ENCODE measurements around the gene CIC.
"Not testable (repeated sequence)": the region's sequence is repeated elsewhere in the genome, so short reads cannot be mapped to it uniquely, and the experiment has no call there.

CIC gene

GRCh38 chr19:42255766-42256745 is 13.0 kb upstream of the CIC start:
- peak; percentile 67 for DNase-seq

GRCh38 chr19:42257842-42258241 is 11.2 kb upstream of the CIC start:
- not testable (repeated sequence) for DNase-seq

GRCh38 chr19:42261763-42262162 is 7.3 kb upstream of the CIC start:
- no peak for DNase-seq

- DNase-seq, result not testable (repeated sequence)
These were observed 2.9 kb upstream of the CIC start for GRCh38 chr19:42266105-42266504.

GRCh38 chr19:42266928-42267603 is 2.0 kb upstream of the CIC start:
- not testable (repeated sequence) for DNase-seq

- DNase-seq, result no peak
These were observed 1.4 kb upstream of the CIC start for GRCh38 chr19:42267644-42268141.

- DNase-seq, result peak; percentile 99
These were observed 829 bp upstream of the CIC start for GRCh38 chr19:42268142-42268703.

GRCh38 chr19:42269478-42270345 is 660 bp downstream of the CIC start:
- no peak for DNase-seq

- peak; percentile 78 for DNase-seq
These were observed 1.4 kb downstream of the CIC start for GRCh38 chr19:42270346-42271044.

- no peak for DNase-seq
These were observed 2.0 kb downstream of the CIC start for GRCh38 chr19:42271045-42271419.

- DNase-seq, result no peak
These were observed 2.9 kb downstream of the CIC start for GRCh38 chr19:42271861-42272534.

GRCh38 chr19:42272535-42272897 is 3.5 kb downstream of the CIC start:
- DNase-seq, result no peak

GRCh38 chr19:42272989-42273406 is 3.9 kb downstream of the CIC start:
- DNase-seq, result no peak

- no peak for DNase-seq
These were observed 4.5 kb downstream of the CIC start for GRCh38 chr19:42273407-42274064.

GRCh38 chr19:42274065-42274682 is 5.1 kb downstream of the CIC start:
- DNase-seq, result no peak

- DNase-seq, result no peak
These were observed 6.1 kb downstream of the CIC start for GRCh38 chr19:42275103-42275502.

- no peak for DNase-seq
These were observed 6.5 kb downstream of the CIC start for GRCh38 chr19:42275517-42275916.

GRCh38 chr19:42276284-42276683 is 7.2 kb downstream of the CIC start:
- DNase-seq, result no peak

GRCh38 chr19:42276821-42277220 is 7.8 kb downstream of the CIC start:
- DNase-seq, result no peak

GRCh38 chr19:42277821-42278451 is 8.9 kb downstream of the CIC start:
- no peak for DNase-seq

All from HCEC 1CT (cell line).